Epithelial cell of esophagus (primary cell): ENCODE results near the gene MYO15A.

Experiments used
- DNase-seq: peaks from one replicate; pipeline ENCODE4 v3.0.0; 2010; ENCODE audit warnings: low read depth
- H3K4me3 ChIP-seq: 2 replicates; pipeline ENCODE4 v1.5.1; 2011; ENCODE audit warnings: mild to moderate bottlenecking, low read length, control low read depth
- TF ChIP-seq, protein P1 (sequence below): IDR thresholded peaks from 2 replicates; pipeline ENCODE4 v1.5.1; 2011; ENCODE audit warnings: low read depth, mild to moderate bottlenecking, low read length, control low read depth, inconsistent platforms; ENCODE audit not compliant: insufficient read depth; ENCODE audit errors: missing control alignments

The MYO15A gene

DNA sequence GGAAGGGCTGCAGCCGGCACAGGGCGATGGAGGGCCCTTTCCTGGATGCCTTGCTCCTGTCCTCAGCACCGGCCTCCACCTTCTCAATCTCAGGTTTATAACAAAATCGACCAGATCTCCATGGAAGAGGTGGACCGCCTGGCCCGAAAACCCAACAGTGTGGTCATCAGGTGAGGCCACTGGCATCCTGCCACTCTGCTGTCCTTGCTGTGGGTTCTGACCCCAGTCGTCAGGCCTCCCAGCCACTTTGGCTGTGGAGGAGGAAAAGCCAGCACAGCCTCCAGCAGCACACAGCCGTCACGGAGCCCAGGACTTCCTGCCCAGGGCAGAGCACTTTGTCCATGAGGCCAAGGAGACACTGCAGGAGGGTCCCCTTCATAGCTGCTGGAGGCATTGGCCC, 6.7 kb upstream of the MYO15A start:
- DNase-seq, result no peak
- TF ChIP-seq, protein P1, sequence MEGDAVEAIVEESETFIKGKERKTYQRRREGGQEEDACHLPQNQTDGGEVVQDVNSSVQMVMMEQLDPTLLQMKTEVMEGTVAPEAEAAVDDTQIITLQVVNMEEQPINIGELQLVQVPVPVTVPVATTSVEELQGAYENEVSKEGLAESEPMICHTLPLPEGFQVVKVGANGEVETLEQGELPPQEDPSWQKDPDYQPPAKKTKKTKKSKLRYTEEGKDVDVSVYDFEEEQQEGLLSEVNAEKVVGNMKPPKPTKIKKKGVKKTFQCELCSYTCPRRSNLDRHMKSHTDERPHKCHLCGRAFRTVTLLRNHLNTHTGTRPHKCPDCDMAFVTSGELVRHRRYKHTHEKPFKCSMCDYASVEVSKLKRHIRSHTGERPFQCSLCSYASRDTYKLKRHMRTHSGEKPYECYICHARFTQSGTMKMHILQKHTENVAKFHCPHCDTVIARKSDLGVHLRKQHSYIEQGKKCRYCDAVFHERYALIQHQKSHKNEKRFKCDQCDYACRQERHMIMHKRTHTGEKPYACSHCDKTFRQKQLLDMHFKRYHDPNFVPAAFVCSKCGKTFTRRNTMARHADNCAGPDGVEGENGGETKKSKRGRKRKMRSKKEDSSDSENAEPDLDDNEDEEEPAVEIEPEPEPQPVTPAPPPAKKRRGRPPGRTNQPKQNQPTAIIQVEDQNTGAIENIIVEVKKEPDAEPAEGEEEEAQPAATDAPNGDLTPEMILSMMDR, result no peak
- H3K4me3 ChIP-seq, result no peak overlapping the region

GRCh38 chr17:18102640-18103039, 5.9 kb upstream of the MYO15A start:
- TF ChIP-seq, protein P1, result no peak
- H3K4me3 ChIP-seq, result no peak overlapping the region
- DNase-seq, result no peak

- no peak for DNase-seq
- TF ChIP-seq, protein P1, result no peak
- no peak overlapping the region for H3K4me3 ChIP-seq
These were observed 3.5 kb upstream of the MYO15A start for GRCh38 chr17:18105027-18105426.

GRCh38 chr17:18105595-18105994, 3.0 kb upstream of the MYO15A start:
- H3K4me3 ChIP-seq, result no peak overlapping the region
- TF ChIP-seq, protein P1, result no peak
- DNase-seq, result no peak

DNA sequence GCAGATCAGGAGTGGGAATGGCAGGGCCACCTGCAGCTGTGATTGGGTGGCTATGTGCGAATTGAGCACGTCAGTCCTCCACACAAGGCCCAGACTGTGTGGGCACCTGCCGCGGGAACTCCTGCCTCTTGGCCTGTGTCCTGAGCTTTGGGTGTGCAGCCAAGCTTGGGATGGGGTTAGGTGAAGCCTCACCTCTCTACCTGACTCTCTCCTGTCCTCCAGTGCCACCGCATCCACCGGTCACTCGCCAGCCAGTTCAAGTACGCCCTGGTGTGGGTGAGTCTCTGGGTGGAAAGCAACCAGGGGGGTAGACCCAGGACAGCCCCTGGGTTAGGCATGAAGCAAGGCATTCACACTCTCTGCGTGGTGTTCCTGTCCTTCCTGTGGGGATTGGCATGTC, 2.3 kb upstream of the MYO15A start:
- DNase-seq, result no peak
- H3K4me3 ChIP-seq, result no peak overlapping the region
- TF ChIP-seq, protein P1, result no peak

- TF ChIP-seq, protein P1, result no peak
- H3K4me3 ChIP-seq, result no peak overlapping the region
- DNase-seq, result no peak
These were observed 1.3 kb upstream of the MYO15A start for GRCh38 chr17:18107061-18107790.

DNA sequence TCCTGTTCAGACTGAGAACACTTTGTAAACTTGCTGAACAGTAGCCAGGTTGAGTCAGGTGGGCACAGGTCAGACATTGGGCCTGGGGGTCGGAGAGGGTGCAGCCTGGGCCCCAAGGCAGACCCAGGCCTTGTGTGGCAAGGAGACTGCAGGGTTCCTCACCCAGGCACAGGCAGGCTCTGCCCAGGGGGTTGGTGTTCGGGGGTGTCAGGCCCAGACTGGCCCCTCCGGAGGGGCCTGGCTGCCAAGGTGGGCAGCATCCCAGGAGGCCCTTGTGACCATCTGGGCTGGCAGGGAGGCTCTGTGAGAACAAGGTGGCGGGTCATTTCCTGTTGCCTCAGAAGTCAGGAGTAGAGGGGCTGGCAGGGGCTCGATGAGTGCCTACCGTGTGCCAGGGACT, 585 bp upstream of the MYO15A start:
- no peak overlapping the region for H3K4me3 ChIP-seq
- TF ChIP-seq, protein P1, result no peak
- DNase-seq, result no peak
